Glutamatergic neuron (in vitro differentiated cells): ENCODE data around the gene TNFAIP3. TPM values are rescaled to one million over a fixed set of nuclear protein-coding genes. Genes with fewer than 3 reads are reported as not detected.

Source experiments
- DNase-seq: peaks from one replicate; pipeline ENCODE4 v3.0.0; 2022
- H3K27ac Mint-ChIP-seq: one replicate; pipeline ENCODE4 v1.8.0; 2020; ENCODE audit warnings: mild to moderate bottlenecking, mixed read lengths, inconsistent platforms; ENCODE audit not compliant: unreplicated experiment
- H3K27me3 Mint-ChIP-seq: one replicate; pipeline ENCODE4 v1.8.0; 2020; ENCODE audit warnings: mild to moderate bottlenecking, moderate library complexity, mixed read lengths, inconsistent platforms; ENCODE audit not compliant: unreplicated experiment
- H3K36me3 Mint-ChIP-seq: one replicate; pipeline ENCODE4 v1.8.0; 2020; ENCODE audit warnings: mild to moderate bottlenecking, mixed read lengths, inconsistent platforms; ENCODE audit not compliant: unreplicated experiment
- H3K4me1 Mint-ChIP-seq: one replicate; pipeline ENCODE4 v1.8.0; 2020; ENCODE audit warnings: mild to moderate bottlenecking, low read depth, mixed read lengths, inconsistent platforms; ENCODE audit not compliant: unreplicated experiment
- H3K4me3 Mint-ChIP-seq: one replicate; pipeline ENCODE4 v1.8.0; 2020; ENCODE audit warnings: mild to moderate bottlenecking, mixed read lengths, inconsistent platforms; ENCODE audit not compliant: unreplicated experiment
- H3K9me3 Mint-ChIP-seq: one replicate; pipeline ENCODE4 v1.8.0; 2020; ENCODE audit warnings: mild to moderate bottlenecking, moderate library complexity, mixed read lengths, inconsistent platforms; ENCODE audit not compliant: unreplicated experiment
- CTCF ChIP-seq: fragments of 200-600 bp; sonication (generic); IDR thresholded peaks from one replicate; pipeline ENCODE4 v1.5.0; 2021; ENCODE audit not compliant: partially characterized antibody, unreplicated experiment
- total RNA-seq: library from RNA; stranded (reverse); fragmentation: NEBNext Ultra II Directional; extraction: Animal tissue kit (Norgen Biotek cat#: 25700); gene quantifications from one replicate; pipeline ENCODE4 v1.2.1, GENCODE V29; 2021; ENCODE audit not compliant: unreplicated experiment

Gene TNFAIP3
- total RNA-seq, 1 donor from 2014 or later: 2.2 TPM

GRCh38 chr6:137845460-137845859 lies 21.6 kb upstream of the TNFAIP3 start:
- no peaks in the 10 kb centered on the region for H3K4me1 Mint-ChIP-seq
- TF ChIP-seq CTCF: no peak
- H3K27me3 Mint-ChIP-seq: no peaks in the 10 kb centered on the region
- no peaks in the 10 kb centered on the region for H3K9me3 Mint-ChIP-seq
- no peak overlapping the region for H3K27ac Mint-ChIP-seq
- no peak for DNase-seq
- H3K36me3 Mint-ChIP-seq: no peaks in the 10 kb centered on the region
- no peak overlapping the region for H3K4me3 Mint-ChIP-seq

GRCh38 chr6:137846274-137846673 lies 20.8 kb upstream of the TNFAIP3 start:
- H3K27me3 Mint-ChIP-seq: no peaks in the 10 kb centered on the region

GRCh38 chr6:137846772-137847313 lies 20.2 kb upstream of the TNFAIP3 start:
- Mint-ChIP-seq H3K4me3 (no peak overlapping the region), H3K36me3 (no peaks in the 10 kb centered on the region), H3K27me3 (no peaks in the 10 kb centered on the region), H3K27ac (no peak overlapping the region), H3K4me1 (no peaks in the 10 kb centered on the region), H3K9me3 (no peaks in the 10 kb centered on the region)
- TF ChIP-seq CTCF: no peak
- DNase-seq: no peak

More at GRCh38 chr6:137846274-137846673, 20.8 kb upstream of the TNFAIP3 start:
- Mint-ChIP-seq H3K9me3 (no peaks in the 10 kb centered on the region), H3K4me1 (no peaks in the 10 kb centered on the region), H3K36me3 (no peaks in the 10 kb centered on the region), H3K27ac (no peak overlapping the region), H3K4me3 (no peak overlapping the region)
- TF ChIP-seq CTCF: no peak
- DNase-seq: no peak

- Mint-ChIP-seq H3K9me3 (no peaks in the 10 kb centered on the region), H3K27me3 (no peaks in the 10 kb centered on the region), H3K4me3 (no peak overlapping the region), H3K27ac (no peak overlapping the region), H3K4me1 (no peaks in the 10 kb centered on the region), H3K36me3 (no peaks in the 10 kb centered on the region)
- DNase-seq: no peak
- TF ChIP-seq CTCF: no peak
Observed at GRCh38 chr6:137847748-137848147, 19.3 kb upstream of the TNFAIP3 start.

GRCh38 chr6:137848672-137849071 lies 18.4 kb upstream of the TNFAIP3 start:
- Mint-ChIP-seq H3K27me3 (no peaks in the 10 kb centered on the region), H3K4me3 (no peak overlapping the region), H3K27ac (no peak overlapping the region), H3K9me3 (no peaks in the 10 kb centered on the region), H3K4me1 (no peaks in the 10 kb centered on the region), H3K36me3 (no peaks in the 10 kb centered on the region)
- DNase-seq: no peak
- no peak for TF ChIP-seq CTCF
